Lower leg skin (tissue), 4 donors: ENCODE results near the gene TBC1D13. TPM values are rescaled to one million over a fixed set of nuclear protein-coding genes. Genes with fewer than 3 reads are reported as not detected.
"Not testable (repeated sequence)": the region's sequence is repeated elsewhere in the genome, so short reads cannot be mapped to it uniquely, and the experiment has no call there.

ENCODE experiments used
- DNase-seq, 2 donors: peaks; one replicate each; pipeline ENCODE4 v3.0.0-alpha.2; 2019; ENCODE audit warnings: low spot score in 2 of 2
- H3K4me3 ChIP-seq: fragments of 200-600 bp; sonication (generic); 2 replicates; pipeline ENCODE4 v1.5.1; 2017; ENCODE audit warnings: mild to moderate bottlenecking, low read depth; ENCODE audit not compliant: poor library complexity, severe bottlenecking
- CTCF ChIP-seq, 3 donors: fragments of 450-650 bp; IDR thresholded peaks; one replicate each; pipeline ENCODE4 v1.5.1; 2016; ENCODE audit warnings: antibody characterized with exemption in 3 of 3, mild to moderate bottlenecking in 3 of 3, moderate library complexity in 2 of 3
- POLR2A ChIP-seq, 2 donors: fragments of 450-650 bp; IDR thresholded peaks; one replicate each; pipeline ENCODE4 v1.6.1; 2016 to 2017; ENCODE audit warnings: antibody characterized with exemption in 2 of 2, mild to moderate bottlenecking in 1 of 2, moderate library complexity in 1 of 2
- WGBS, 2 donors: methylation state at CpG; one replicate each; pipeline ENCODE4 v1.1.5; 2018; 5-methylcytosine and 5-hydroxymethylcytosine counted together
- intact Hi-C: fragments of 100-400 bp; cut with DNase I; formaldehyde crosslinking; loops from one replicate; pipeline ENCODE4 v1.15.0; 2023; ENCODE audit warnings: low total_unique reads
- total RNA-seq, 4 donors: library from RNA; depleted of rRNA; stranded (reverse); fragments of >200 nt; gene quantifications; one replicate each; pipeline ENCODE4 v1.1.0, GENCODE V29; 2016

TBC1D13 gene
- total RNA-seq, 4 donors from 2014 or later: 5.0 to 14.8 (median 12.8) TPM

GRCh38 chr9:128841694-128842492 is 54.8 kb downstream of the TBC1D13 start:
- no peak for DNase-seq
- H3K4me3 ChIP-seq: no peak overlapping the region
- intact Hi-C loops: no loop called here
- 91% methylated on average over 12 of the region's 12 CpGs for WGBS, 2 donors
- TF ChIP-seq POLR2A (IDR thresholded peaks at IDR 0.05): no peak
- TF ChIP-seq CTCF (IDR thresholded peaks at IDR 0.05): no peak

GRCh38 chr9:128843171-128843570 is 56.1 kb downstream of the TBC1D13 start:
- WGBS, 2 donors: 93 to 94% methylated on average over 7 of the region's 7 CpGs
- intact Hi-C loops, DNase-seq, H3K4me3 ChIP-seq: not testable (repeated sequence)

GRCh38 chr9:128845186-128845931 is 58.3 kb downstream of the TBC1D13 start:
- peak in 1 of 2 donors; percentile 54 for DNase-seq
- intact Hi-C loops: no loop called here
- no peak for TF ChIP-seq POLR2A (IDR thresholded peaks at IDR 0.05)
- no peak for TF ChIP-seq CTCF (IDR thresholded peaks at IDR 0.05)
- H3K4me3 ChIP-seq: no peak overlapping the region
- 58 to 61% methylated on average over 13 of the region's 13 CpGs for WGBS, 2 donors

GRCh38 chr9:128846680-128847030 is 59.6 kb downstream of the TBC1D13 start:
- no peak for DNase-seq
- TF ChIP-seq CTCF (IDR thresholded peaks at IDR 0.05) (no peak), POLR2A (IDR thresholded peaks at IDR 0.05) (no peak)
- H3K4me3 ChIP-seq: no peak overlapping the region
- 93 to 97% methylated on average over 3 of the region's 3 CpGs for WGBS, 2 donors
- intact Hi-C loops: no loop called here

- TF ChIP-seq CTCF (IDR thresholded peaks at IDR 0.05): no peak
- no peak for TF ChIP-seq POLR2A (IDR thresholded peaks at IDR 0.05)
- 100% methylated on average over 1 of the region's 1 CpG for WGBS, 2 donors
- DNase-seq: no peak
- intact Hi-C loops: no loop called here
- H3K4me3 ChIP-seq: no peak overlapping the region
Measured at GRCh38 chr9:128847803-128848202, 60.8 kb downstream of the TBC1D13 start.

- WGBS, 2 donors: 92 to 98% methylated on average over 10 of the region's 10 CpGs
- H3K4me3 ChIP-seq, intact Hi-C loops, DNase-seq: not testable (repeated sequence)
Measured at GRCh38 chr9:128851024-128851423, 64.0 kb downstream of the TBC1D13 start.
